ENCODE results near the gene ADARB1.

DNA sequence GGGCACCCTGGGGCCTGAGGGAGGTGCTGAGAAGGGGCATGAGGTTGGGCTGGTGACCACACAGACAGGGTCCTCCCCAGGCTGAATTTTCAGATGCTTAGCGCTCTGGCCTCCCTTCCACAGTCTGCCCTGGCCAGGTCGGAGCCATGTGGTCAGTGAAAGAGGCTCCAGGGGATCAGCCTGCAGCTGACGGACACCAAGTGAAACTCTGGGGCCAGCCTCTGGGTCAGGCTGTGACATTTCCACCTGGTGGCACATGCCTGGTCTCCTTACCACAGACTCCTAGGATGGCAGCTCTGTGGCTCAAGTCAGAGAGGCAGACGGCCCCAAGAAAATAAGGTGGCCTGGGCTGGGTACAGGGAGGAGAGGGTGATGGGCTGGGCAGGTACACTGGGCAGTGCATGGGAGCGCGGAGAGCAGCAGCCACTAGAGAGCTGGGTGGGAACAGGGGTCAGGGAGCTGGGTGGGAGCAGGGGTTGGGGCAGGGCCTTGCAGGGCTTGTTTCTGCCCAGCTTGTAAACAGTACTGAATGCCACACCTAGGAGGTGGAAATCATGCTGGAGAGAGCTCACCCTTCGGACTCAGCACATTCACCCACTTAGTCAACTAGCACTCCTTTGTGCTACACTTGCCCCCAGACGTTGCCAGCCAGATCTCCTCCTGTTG is 20.7 kb upstream of the ADARB1 start:
- TF ChIP-seq, protein P1, sequence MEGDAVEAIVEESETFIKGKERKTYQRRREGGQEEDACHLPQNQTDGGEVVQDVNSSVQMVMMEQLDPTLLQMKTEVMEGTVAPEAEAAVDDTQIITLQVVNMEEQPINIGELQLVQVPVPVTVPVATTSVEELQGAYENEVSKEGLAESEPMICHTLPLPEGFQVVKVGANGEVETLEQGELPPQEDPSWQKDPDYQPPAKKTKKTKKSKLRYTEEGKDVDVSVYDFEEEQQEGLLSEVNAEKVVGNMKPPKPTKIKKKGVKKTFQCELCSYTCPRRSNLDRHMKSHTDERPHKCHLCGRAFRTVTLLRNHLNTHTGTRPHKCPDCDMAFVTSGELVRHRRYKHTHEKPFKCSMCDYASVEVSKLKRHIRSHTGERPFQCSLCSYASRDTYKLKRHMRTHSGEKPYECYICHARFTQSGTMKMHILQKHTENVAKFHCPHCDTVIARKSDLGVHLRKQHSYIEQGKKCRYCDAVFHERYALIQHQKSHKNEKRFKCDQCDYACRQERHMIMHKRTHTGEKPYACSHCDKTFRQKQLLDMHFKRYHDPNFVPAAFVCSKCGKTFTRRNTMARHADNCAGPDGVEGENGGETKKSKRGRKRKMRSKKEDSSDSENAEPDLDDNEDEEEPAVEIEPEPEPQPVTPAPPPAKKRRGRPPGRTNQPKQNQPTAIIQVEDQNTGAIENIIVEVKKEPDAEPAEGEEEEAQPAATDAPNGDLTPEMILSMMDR (IDR thresholded peaks at IDR 0.05; ENCODE audit: insufficient read depth, low read depth, low read length), result no peak
- no peak for TF ChIP-seq EZH2 (IDR thresholded peaks at IDR 0.05; ENCODE audit: insufficient read depth, low read length)

All from astrocyte (in vitro differentiated cells and primary cell).